CD14-positive monocyte (primary cell): ENCODE measurements around the gene MTHFR. TPM values are rescaled to one million over a fixed set of nuclear protein-coding genes. Genes with fewer than 3 reads are reported as not detected.

Source experiments
- DNase-seq, 3 donors: peaks; one replicate each; pipeline ENCODE4 v3.0.0-alpha.2; 2011 to 2022
- H2AFZ ChIP-seq: 2 replicates; pipeline ENCODE4 v1.6.0; 2012; ENCODE audit warnings: mild to moderate bottlenecking, low read depth, low read length, inconsistent platforms; ENCODE audit not compliant: insufficient read depth, poor library complexity, severe bottlenecking
- H3K27ac ChIP-seq, 2 donors: 1 replicate in 1 of 2; 2 replicates in 1 of 2; pipeline ENCODE4 v1.5.1; 2012 to 2013; ENCODE audit warnings: low read length in 2 of 2, control low read depth in 1 of 2, inconsistent platforms in 1 of 2, low read depth in 1 of 2, mild to moderate bottlenecking in 1 of 2
- H3K27me3 ChIP-seq, 2 donors: one replicate each; pipeline versions ENCODE4 v1.6.0 to v1.6.1; 2011 to 2013; ENCODE audit warnings: low read length in 2 of 2; ENCODE audit not compliant: control insufficient read depth in 2 of 2, insufficient read depth in 2 of 2
- H3K36me3 ChIP-seq, 2 donors: replicated peaks in 1 of 2; 1 replicate in 1 of 2; 2 replicates in 1 of 2; pipeline versions ENCODE4 v1.5.1 to v1.6.1; 2012 to 2013; ENCODE audit warnings: low read length in 2 of 2, control low read depth in 1 of 2, inconsistent platforms in 1 of 2, mild to moderate bottlenecking in 1 of 2; ENCODE audit not compliant: insufficient read depth in 2 of 2, control insufficient read depth in 1 of 2
- H3K4me1 ChIP-seq, 2 donors: 1 replicate in 1 of 2; 2 replicates in 1 of 2; pipeline versions ENCODE4 v1.5.1 to v1.6.1; 2012 to 2013; ENCODE audit warnings: low read length in 2 of 2, control low read depth in 1 of 2, inconsistent platforms in 1 of 2, mild to moderate bottlenecking in 1 of 2, moderate library complexity in 1 of 2; ENCODE audit not compliant: insufficient read depth in 2 of 2, control insufficient read depth in 1 of 2
- H3K4me2 ChIP-seq: replicated peaks from 2 replicates; pipeline ENCODE3; 2012; ENCODE audit warnings: low read length, moderate library complexity, mild to moderate bottlenecking; ENCODE audit not compliant: poor library complexity, severe bottlenecking; ENCODE audit errors: extremely low read depth
- H3K4me3 ChIP-seq, 3 experiments: fragments of 200-600 bp in 1 of 3; sonication (generic) in 1 of 3; replicated peaks in 1 of 3; 1 replicate in 2 of 3; 2 replicates in 1 of 3; pipeline ENCODE4 v1.5.1; 2011 to 2013; ENCODE audit warnings: low read length in 3 of 3, mild to moderate bottlenecking in 3 of 3, control low read depth in 2 of 3, low read depth in 2 of 3, inconsistent platforms in 1 of 3, moderate library complexity in 1 of 3
- H3K79me2 ChIP-seq: 2 replicates; pipeline ENCODE4 v1.6.0; 2012; ENCODE audit warnings: mild to moderate bottlenecking, control low read depth, inconsistent platforms, low read length, moderate library complexity; ENCODE audit not compliant: insufficient read depth
- H3K9ac ChIP-seq: 2 replicates; pipeline ENCODE4 v1.6.0; 2017; ENCODE audit warnings: low read length, mild to moderate bottlenecking; ENCODE audit not compliant: insufficient read depth, poor library complexity, severe bottlenecking
- H3K9me3 ChIP-seq, 2 donors: replicated peaks in 1 of 2; 1 replicate in 1 of 2; 2 replicates in 1 of 2; pipeline versions ENCODE4 v1.5.1 to v1.6.1; 2012 to 2013; ENCODE audit warnings: low read length in 2 of 2, control low read depth in 1 of 2; ENCODE audit not compliant: control insufficient read depth in 1 of 2, insufficient read depth in 1 of 2
- H4K20me1 ChIP-seq: 2 replicates; pipeline ENCODE4 v1.6.0; 2012; ENCODE audit warnings: mild to moderate bottlenecking, low read length, control low read depth, moderate library complexity; ENCODE audit not compliant: insufficient read depth
- H3K27ac Mint-ChIP-seq, 7 donors: one replicate each; pipeline ENCODE4 v1.8.0; 2020; ENCODE audit warnings: mild to moderate bottlenecking in 7 of 7, mixed read lengths in 7 of 7, moderate library complexity in 6 of 7, inconsistent platforms in 2 of 7
- H3K27me3 Mint-ChIP-seq, 3 donors: one replicate each; pipeline ENCODE4 v1.8.0; 2021 to 2022; ENCODE audit warnings: low read depth in 3 of 3, mild to moderate bottlenecking in 3 of 3, mixed read lengths in 3 of 3, moderate library complexity in 3 of 3, inconsistent platforms in 1 of 3
- H3K36me3 Mint-ChIP-seq, 2 donors: one replicate each; pipeline ENCODE4 v1.8.0; 2020; ENCODE audit warnings: mixed read lengths in 2 of 2, inconsistent platforms in 1 of 2, mild to moderate bottlenecking in 1 of 2
- H3K4me1 Mint-ChIP-seq: one replicate; pipeline ENCODE4 v1.8.0; 2020; ENCODE audit warnings: mild to moderate bottlenecking, mixed read lengths
- H3K4me3 Mint-ChIP-seq, 2 donors: one replicate each; pipeline ENCODE4 v1.8.0; 2020; ENCODE audit warnings: mild to moderate bottlenecking in 2 of 2, mixed read lengths in 2 of 2, moderate library complexity in 1 of 2
- H3K9me3 Mint-ChIP-seq, 7 donors: one replicate each; pipeline ENCODE4 v1.8.0; 2020 to 2022; ENCODE audit warnings: mixed read lengths in 7 of 7, mild to moderate bottlenecking in 6 of 7, moderate library complexity in 6 of 7, inconsistent platforms in 2 of 7
- WGBS: methylation state at CpG from one replicate; pipeline ENCODE4 v1.1.5; 2013; ENCODE audit warnings: missing lambda C conversion rate; ENCODE audit not compliant: insufficient coverage; 5-methylcytosine and 5-hydroxymethylcytosine counted together
- intact Hi-C, 2 donors: fragments of 100-400 bp; cut with micrococcal nuclease; formaldehyde crosslinking; loops; one replicate each; pipeline versions ENCODE4 v1.15.0 to v1.15.1; 2023
- polyA plus RNA-seq, 3 donors: library from polyadenylated mRNA; depleted of rRNA in 1 of 3; unstranded in 2 of 3; stranded (reverse) in 1 of 3; fragments of 300-500 nt in 2 of 3; fragments of >200 nt in 1 of 3; fragmentation: Illumina TruSeq in 2 of 3; gene quantifications; 1 replicate in 2 of 3; 2 replicates in 1 of 3; pipeline ENCODE4 v1.2.3, GENCODE V29; 2012 to 2021
- TF ChIP-seq, protein P1 (sequence below): fragments of 200-600 bp; IDR thresholded peaks from one replicate; pipeline ENCODE4 v1.8.0; 2022; ENCODE audit warnings: antibody characterized with exemption, mild to moderate bottlenecking

The MTHFR gene
- polyA plus RNA-seq, 3 donors = 4.5 to 41.9 (median 8.5) TPM

DNA sequence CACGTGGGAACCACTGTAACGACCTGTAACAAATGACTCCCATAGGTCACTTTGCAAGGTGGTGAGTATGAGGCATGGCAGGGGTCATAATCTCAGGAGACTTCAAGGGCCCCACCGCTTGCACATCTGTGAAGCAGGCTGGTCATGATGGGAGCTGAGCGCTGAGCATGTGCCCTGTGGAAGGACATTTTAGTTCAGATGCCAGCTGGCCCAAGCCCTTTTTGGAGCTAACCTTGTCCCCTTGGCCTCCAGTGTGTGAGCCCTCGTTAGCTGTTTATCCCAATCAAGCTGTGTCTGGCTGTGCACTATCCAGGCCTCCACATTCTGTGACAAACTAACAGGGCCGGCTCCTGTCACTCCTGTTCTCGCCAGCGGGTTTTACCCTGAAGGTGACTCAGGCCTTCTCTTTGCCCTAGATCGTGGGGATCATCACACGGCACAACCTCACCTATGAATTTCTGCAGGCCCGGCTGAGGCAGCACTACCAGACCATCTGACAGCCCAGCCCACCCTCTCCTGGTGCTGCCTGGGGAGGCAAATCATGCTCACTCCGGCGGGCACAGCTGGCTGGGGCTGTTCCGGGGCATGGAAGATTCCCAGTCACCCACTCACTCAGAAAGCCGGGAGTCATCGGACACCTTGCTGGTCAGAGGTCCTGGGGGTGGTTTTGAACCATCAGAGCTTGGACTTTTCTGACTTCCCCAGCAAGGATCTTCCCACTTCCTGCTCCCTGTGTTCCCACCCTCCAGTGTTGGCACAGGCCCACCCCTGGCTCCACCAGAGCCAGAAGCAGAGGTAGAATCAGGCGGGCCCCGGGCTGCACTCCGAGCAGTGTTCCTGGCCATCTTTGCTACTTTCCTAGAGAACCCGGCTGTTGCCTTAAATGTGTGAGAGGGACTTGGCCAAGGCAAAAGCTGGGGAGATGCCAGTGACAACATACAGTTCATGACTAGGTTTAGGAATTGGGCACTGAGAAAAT lies 34.3 kb upstream of the MTHFR start:
- Histone ChIP-seq H3K36me3 (peaks cover 66 to 81% of the 10 kb centered on the region in 2 donors), H3K27me3 (no peaks in the 10 kb centered on the region), H3K9me3 (no peaks in the 10 kb centered on the region), H2AFZ (no peak overlapping the region), H3K4me1 (peaks cover 36 to 41% of the 10 kb centered on the region in 2 donors), H3K4me3 (no peak overlapping the region), H3K9ac (no peak overlapping the region), H3K4me2 (no peak overlapping the region), H3K27ac (no peak overlapping the region), H3K79me2 (no peaks in the 10 kb centered on the region), H4K20me1 (peaks cover 27% of the 10 kb centered on the region)
- Mint-ChIP-seq H3K9me3 (no peaks in the 10 kb centered on the region), H3K4me1 (peaks cover 42% of the 10 kb centered on the region), H3K27me3 (no peaks in the 10 kb centered on the region), H3K36me3 (peaks cover 82 to 91% of the 10 kb centered on the region in 2 donors), H3K27ac (no peak overlapping the region), H3K4me3 (no peak overlapping the region)
- intact Hi-C loops = loop anchor here in 1 of 2 donors (1.0 to 2.0 kb wide), 2 partner anchors 53 to 67 kb away; no protein-coding TSS in a partner anchor
- 97% methylated on average over 18 of the region's 20 CpGs for WGBS
- no peak for DNase-seq
- TF ChIP-seq, protein P1, sequence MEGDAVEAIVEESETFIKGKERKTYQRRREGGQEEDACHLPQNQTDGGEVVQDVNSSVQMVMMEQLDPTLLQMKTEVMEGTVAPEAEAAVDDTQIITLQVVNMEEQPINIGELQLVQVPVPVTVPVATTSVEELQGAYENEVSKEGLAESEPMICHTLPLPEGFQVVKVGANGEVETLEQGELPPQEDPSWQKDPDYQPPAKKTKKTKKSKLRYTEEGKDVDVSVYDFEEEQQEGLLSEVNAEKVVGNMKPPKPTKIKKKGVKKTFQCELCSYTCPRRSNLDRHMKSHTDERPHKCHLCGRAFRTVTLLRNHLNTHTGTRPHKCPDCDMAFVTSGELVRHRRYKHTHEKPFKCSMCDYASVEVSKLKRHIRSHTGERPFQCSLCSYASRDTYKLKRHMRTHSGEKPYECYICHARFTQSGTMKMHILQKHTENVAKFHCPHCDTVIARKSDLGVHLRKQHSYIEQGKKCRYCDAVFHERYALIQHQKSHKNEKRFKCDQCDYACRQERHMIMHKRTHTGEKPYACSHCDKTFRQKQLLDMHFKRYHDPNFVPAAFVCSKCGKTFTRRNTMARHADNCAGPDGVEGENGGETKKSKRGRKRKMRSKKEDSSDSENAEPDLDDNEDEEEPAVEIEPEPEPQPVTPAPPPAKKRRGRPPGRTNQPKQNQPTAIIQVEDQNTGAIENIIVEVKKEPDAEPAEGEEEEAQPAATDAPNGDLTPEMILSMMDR = no peak

DNA sequence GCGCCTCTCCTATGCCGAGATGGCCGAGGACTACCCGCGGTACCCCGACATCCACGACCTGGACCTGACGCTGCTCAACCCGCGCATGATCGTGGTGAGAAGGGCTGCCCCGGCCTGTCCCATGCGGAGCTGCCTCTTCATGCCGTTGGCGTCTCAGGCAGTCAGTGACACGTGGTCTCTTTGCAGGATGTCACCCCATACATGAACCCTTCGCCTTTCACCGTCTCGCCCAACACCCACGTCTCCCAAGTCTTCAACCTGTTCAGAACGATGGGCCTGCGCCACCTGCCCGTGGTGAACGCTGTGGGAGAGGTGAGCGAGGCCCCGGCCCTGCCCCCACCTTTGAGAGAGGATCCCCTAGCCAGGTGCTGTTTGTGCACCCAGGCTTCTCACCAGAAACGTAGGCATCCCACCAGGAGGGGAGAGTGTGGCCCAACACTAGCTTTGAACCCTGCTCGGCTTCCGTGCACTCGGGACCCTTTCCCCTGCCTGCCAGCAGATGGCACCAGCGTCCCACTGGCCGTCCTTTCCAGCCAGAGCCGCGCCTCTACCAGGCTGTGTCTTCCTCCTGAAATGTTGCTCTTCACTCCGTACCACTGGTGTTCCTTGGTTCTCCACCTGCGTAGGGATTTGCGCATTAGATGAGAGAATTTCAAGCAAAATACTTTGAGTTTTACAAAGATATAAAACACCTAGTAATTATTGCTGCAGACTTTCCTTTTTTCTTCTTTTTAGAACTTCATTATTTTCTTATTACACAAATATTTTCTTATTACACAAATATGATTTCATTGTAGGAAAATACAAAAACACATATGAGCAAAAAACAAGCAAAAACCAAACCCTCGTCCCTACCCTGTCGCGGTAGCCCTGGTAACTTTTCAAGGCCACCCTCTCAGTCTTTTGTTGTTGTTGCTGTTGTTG lies 32.8 kb upstream of the MTHFR start:
- Histone ChIP-seq H3K4me3 (no peak overlapping the region), H3K36me3 (peaks cover 81 to 82% of the 10 kb centered on the region in 2 donors), H3K9ac (no peak overlapping the region), H3K27me3 (no peaks in the 10 kb centered on the region), H3K27ac (no peak overlapping the region), H3K4me1 (peaks cover 27 to 29% of the 10 kb centered on the region in 2 donors), H3K9me3 (no peaks in the 10 kb centered on the region), H3K4me2 (no peak overlapping the region), H2AFZ (no peak overlapping the region), H4K20me1 (peaks cover 20% of the 10 kb centered on the region), H3K79me2 (no peaks in the 10 kb centered on the region)
- Mint-ChIP-seq H3K4me3 (no peak overlapping the region), H3K36me3 (peaks cover 83 to 91% of the 10 kb centered on the region in 2 donors), H3K27ac (peak overlapping the region in 4 of 7 donors; percentile 4 to 66 (median 43)), H3K9me3 (no peaks in the 10 kb centered on the region), H3K27me3 (no peaks in the 10 kb centered on the region), H3K4me1 (peaks cover 31% of the 10 kb centered on the region)
- WGBS = 67% methylated on average over 34 of the region's 40 CpGs
- DNase-seq = peak; percentile 51 to 64 (median 58)
- intact Hi-C loops = loop anchor here (1.0 to 2.0 kb wide), 3 partner anchors 54 to 69 kb away; no protein-coding TSS in a partner anchor
- TF ChIP-seq, protein P1 = peak; percentile 99
